Stimulated activated CD4-positive, alpha-beta T cell treated with anti-CD3 and anti-CD28 coated beads, Interleukin-12 subunit alpha, Interleukin-12 subunit beta, amount 100 ng/mL, for 4 hours (primary cell): Measurements from ENCODE around the gene CYP26C1.
A peak's percentile ranks its signal among the peaks of the same experiment; 100 is the strongest.
"Not testable (repeated sequence)": the region's sequence is repeated elsewhere in the genome, so short reads cannot be mapped to it uniquely, and the experiment has no call there.

Source experiments
- DNase-seq: peaks from one replicate; pipeline ENCODE4 v3.0.0-alpha.2; 2020

Gene CYP26C1

GRCh38 chr10:93079663-93080349 is 19.2 kb downstream of the CYP26C1 start:
- no peak for DNase-seq

GRCh38 chr10:93080350-93081046 is 19.9 kb downstream of the CYP26C1 start:
- DNase-seq = peak; percentile 44

GRCh38 chr10:93081318-93081717 is 20.7 kb downstream of the CYP26C1 start:
- no peak for DNase-seq

GRCh38 chr10:93081834-93082233 is 21.2 kb downstream of the CYP26C1 start:
- DNase-seq = no peak

- no peak for DNase-seq
These were observed 23.3 kb downstream of the CYP26C1 start for GRCh38 chr10:93083743-93084539.

GRCh38 chr10:93085272-93085859 is 24.8 kb downstream of the CYP26C1 start:
- no peak for DNase-seq

- no peak for DNase-seq
These were observed 25.7 kb downstream of the CYP26C1 start for GRCh38 chr10:93086289-93086688.

- no peak for DNase-seq
These were observed 27.2 kb downstream of the CYP26C1 start for GRCh38 chr10:93087846-93088245.

GRCh38 chr10:93088466-93088865 is 27.9 kb downstream of the CYP26C1 start:
- no peak for DNase-seq

- DNase-seq = no peak
These were observed 30.0 kb downstream of the CYP26C1 start for GRCh38 chr10:93090619-93091018.

- DNase-seq = no peak
These were observed 31.4 kb downstream of the CYP26C1 start for GRCh38 chr10:93091960-93092359.

- DNase-seq = no peak
These were observed 34.6 kb downstream of the CYP26C1 start for GRCh38 chr10:93095225-93095624.

- no peak for DNase-seq
These were observed 36.3 kb downstream of the CYP26C1 start for GRCh38 chr10:93096901-93097300.

- DNase-seq = no peak
These were observed 36.8 kb downstream of the CYP26C1 start for GRCh38 chr10:93097386-93097785.

GRCh38 chr10:93098816-93099215 is 38.2 kb downstream of the CYP26C1 start:
- DNase-seq = no peak

- no peak for DNase-seq
These were observed 39.1 kb downstream of the CYP26C1 start for GRCh38 chr10:93099670-93100069.

- DNase-seq = not testable (repeated sequence)
These were observed 40.5 kb downstream of the CYP26C1 start for GRCh38 chr10:93101148-93101547.

- no peak for DNase-seq
These were observed 43.4 kb downstream of the CYP26C1 start for GRCh38 chr10:93103953-93104352.

- DNase-seq = no peak
These were observed 46.1 kb downstream of the CYP26C1 start for GRCh38 chr10:93106631-93107072.

GRCh38 chr10:93110472-93111146 is 50.0 kb downstream of the CYP26C1 start:
- no peak for DNase-seq

- no peak for DNase-seq
These were observed 52.4 kb downstream of the CYP26C1 start for GRCh38 chr10:93113042-93113441.

- DNase-seq = peak; percentile 68
These were observed 55.2 kb downstream of the CYP26C1 start for GRCh38 chr10:93115661-93116383.
